Loucy (cell line): ENCODE results near the gene NSUN6.

Experiments used
- H2AFZ ChIP-seq: fragments of 200-600 bp; sonication (generic); 2 replicates; pipeline ENCODE4 v1.6.0; 2016; ENCODE audit warnings: antibody characterized with exemption, mild to moderate bottlenecking, low read length, moderate library complexity
- H3F3A ChIP-seq: fragments of 200-600 bp; 2 replicates; pipeline ENCODE4 v1.6.0; 2016; ENCODE audit warnings: antibody characterized with exemption, low read depth, mild to moderate bottlenecking
- H3K27me3 ChIP-seq: fragments of 200-600 bp; sonication (generic); 2 replicates; pipeline ENCODE4 v1.6.1; 2014; ENCODE audit warnings: low read length, mild to moderate bottlenecking; ENCODE audit not compliant: insufficient read depth, poor library complexity, severe bottlenecking
- H3K36me3 ChIP-seq: fragments of 200-600 bp; sonication (generic); 2 replicates; pipeline ENCODE4 v1.6.1; 2016; ENCODE audit warnings: low read length; ENCODE audit not compliant: insufficient read depth
- H3K4me1 ChIP-seq: fragments of 200-600 bp; sonication (generic); 2 replicates; pipeline ENCODE4 v1.5.1; 2014; ENCODE audit warnings: low read length, mild to moderate bottlenecking; ENCODE audit not compliant: insufficient read depth, poor library complexity, severe bottlenecking
- H3K4me2 ChIP-seq: fragments of 200-600 bp; sonication (generic); 2 replicates; pipeline ENCODE4 v1.6.0; 2014; ENCODE audit warnings: antibody characterized with exemption, low read length, low read depth, mild to moderate bottlenecking; ENCODE audit not compliant: poor library complexity, severe bottlenecking
- H3K4me3 ChIP-seq: fragments of 200-600 bp; sonication (generic); 2 replicates; pipeline ENCODE4 v1.5.1; 2014; ENCODE audit warnings: low read length, mild to moderate bottlenecking, mixed read lengths; ENCODE audit not compliant: poor library complexity, severe bottlenecking
- H3K79me2 ChIP-seq: fragments of 200-600 bp; sonication (generic); 2 replicates; pipeline ENCODE4 v1.6.1; 2014; ENCODE audit warnings: low read length; ENCODE audit not compliant: insufficient read depth
- H3K9ac ChIP-seq: fragments of 200-600 bp; sonication (generic); 2 replicates; pipeline ENCODE4 v1.6.0; 2014; ENCODE audit warnings: mild to moderate bottlenecking, low read depth, low read length, moderate library complexity; ENCODE audit not compliant: poor library complexity, severe bottlenecking
- H3K9me2 ChIP-seq: fragments of 200-600 bp; sonication (generic); replicated peaks from 2 replicates; pipeline ENCODE4 v1.6.1; 2016; ENCODE audit warnings: low read depth, low read length, mixed read lengths
- H3K9me3 ChIP-seq: fragments of 200-600 bp; sonication (generic); 2 replicates; pipeline ENCODE4 v1.6.1; 2014; ENCODE audit warnings: mild to moderate bottlenecking, antibody characterized with exemption, low read length, low read depth; ENCODE audit not compliant: insufficient read depth
- H4K20me1 ChIP-seq: fragments of 200-600 bp; sonication (generic); 2 replicates; pipeline ENCODE4 v1.6.0; 2014; ENCODE audit warnings: antibody characterized with exemption, low read length, mild to moderate bottlenecking; ENCODE audit not compliant: insufficient read depth, poor library complexity, severe bottlenecking
- EZH2phosphoT487 ChIP-seq: fragments of 200-600 bp; IDR thresholded peaks from 2 replicates; pipeline ENCODE4 v1.6.1; 2018; ENCODE audit warnings: antibody characterized with exemption, mild to moderate bottlenecking, moderate library complexity, borderline replicate concordance
- TF ChIP-seq, protein P1 (sequence below): fragments of 200-600 bp; sonication (generic); conservative IDR thresholded peaks from 2 replicates; pipeline ENCODE4 v1.5.1; 2014; ENCODE audit warnings: mild to moderate bottlenecking, antibody characterized with exemption, low read length

The NSUN6 gene

GRCh38 chr10:18549105-18549504 is 102.3 kb downstream of the NSUN6 start:
- Histone ChIP-seq H3K9me3 (no peaks in the 10 kb centered on the region), H4K20me1 (no peaks in the 10 kb centered on the region), H3K4me3 (no peak overlapping the region), H3K36me3 (peaks cover 52% of the 10 kb centered on the region), H3K4me2 (no peak overlapping the region), H3K79me2 (no peaks in the 10 kb centered on the region), H3K9ac (no peak overlapping the region), H2AFZ (no peak overlapping the region), H3K9me2 (no peaks in the 10 kb centered on the region), H3F3A (no peaks in the 10 kb centered on the region), H3K27me3 (no peaks in the 10 kb centered on the region), H3K4me1 (no peaks in the 10 kb centered on the region)
- TF ChIP-seq, protein P1, sequence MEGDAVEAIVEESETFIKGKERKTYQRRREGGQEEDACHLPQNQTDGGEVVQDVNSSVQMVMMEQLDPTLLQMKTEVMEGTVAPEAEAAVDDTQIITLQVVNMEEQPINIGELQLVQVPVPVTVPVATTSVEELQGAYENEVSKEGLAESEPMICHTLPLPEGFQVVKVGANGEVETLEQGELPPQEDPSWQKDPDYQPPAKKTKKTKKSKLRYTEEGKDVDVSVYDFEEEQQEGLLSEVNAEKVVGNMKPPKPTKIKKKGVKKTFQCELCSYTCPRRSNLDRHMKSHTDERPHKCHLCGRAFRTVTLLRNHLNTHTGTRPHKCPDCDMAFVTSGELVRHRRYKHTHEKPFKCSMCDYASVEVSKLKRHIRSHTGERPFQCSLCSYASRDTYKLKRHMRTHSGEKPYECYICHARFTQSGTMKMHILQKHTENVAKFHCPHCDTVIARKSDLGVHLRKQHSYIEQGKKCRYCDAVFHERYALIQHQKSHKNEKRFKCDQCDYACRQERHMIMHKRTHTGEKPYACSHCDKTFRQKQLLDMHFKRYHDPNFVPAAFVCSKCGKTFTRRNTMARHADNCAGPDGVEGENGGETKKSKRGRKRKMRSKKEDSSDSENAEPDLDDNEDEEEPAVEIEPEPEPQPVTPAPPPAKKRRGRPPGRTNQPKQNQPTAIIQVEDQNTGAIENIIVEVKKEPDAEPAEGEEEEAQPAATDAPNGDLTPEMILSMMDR = no peak
- no peak for TF ChIP-seq EZH2phosphoT487

GRCh38 chr10:18545621-18546305 is 105.6 kb downstream of the NSUN6 start:
- H3K9me2 ChIP-seq = no peaks in the 10 kb centered on the region
- no peaks in the 10 kb centered on the region for H3K4me1 ChIP-seq
- H3F3A ChIP-seq = no peaks in the 10 kb centered on the region
- peaks cover 43% of the 10 kb centered on the region; the same call in 1 of the 2 replicates for H3K36me3 ChIP-seq
- no peak overlapping the region for H2AFZ ChIP-seq
- no peak overlapping the region for H3K4me3 ChIP-seq
- H3K4me2 ChIP-seq = no peak overlapping the region
- H3K27me3 ChIP-seq = no peaks in the 10 kb centered on the region
- no peaks in the 10 kb centered on the region for H4K20me1 ChIP-seq
- no peaks in the 10 kb centered on the region for H3K9me3 ChIP-seq
- H3K79me2 ChIP-seq = no peaks in the 10 kb centered on the region
- no peak overlapping the region for H3K9ac ChIP-seq
- TF ChIP-seq EZH2phosphoT487 = no peak
- TF ChIP-seq, protein P1 = no peak

DNA sequence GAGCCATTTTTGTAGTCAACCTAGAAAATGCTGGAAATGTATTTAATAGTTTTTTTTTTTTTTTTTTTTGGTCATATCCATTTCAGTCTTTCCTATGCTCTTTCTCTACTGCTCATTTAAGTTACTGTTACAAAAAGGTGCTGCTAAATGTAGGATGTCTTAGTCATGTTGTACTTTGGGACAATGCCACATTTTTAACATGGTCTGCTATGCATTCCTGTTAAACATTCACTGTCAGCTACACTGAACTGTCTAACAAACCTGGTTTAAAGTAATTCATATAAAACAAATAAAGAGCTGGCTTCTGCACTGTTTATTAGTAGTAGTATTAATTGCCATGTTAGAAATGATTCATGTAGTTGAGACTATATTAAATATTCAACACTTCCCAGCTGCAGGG is 108.6 kb downstream of the NSUN6 start:
- Histone ChIP-seq H3K4me1 (no peaks in the 10 kb centered on the region), H3K4me2 (no peak overlapping the region), H3K9ac (no peak overlapping the region), H3K36me3 (peaks cover 44% of the 10 kb centered on the region; the same call in 1 of the 2 replicates), H3K27me3 (no peaks in the 10 kb centered on the region), H3F3A (no peaks in the 10 kb centered on the region), H3K79me2 (no peaks in the 10 kb centered on the region), H2AFZ (no peak overlapping the region), H3K9me3 (no peaks in the 10 kb centered on the region), H4K20me1 (no peaks in the 10 kb centered on the region), H3K4me3 (no peak overlapping the region), H3K9me2 (no peaks in the 10 kb centered on the region)
- no peak for TF ChIP-seq EZH2phosphoT487
- TF ChIP-seq, protein P1 = no peak
